ENCODE measurements around the gene ZPBP2. TPM values are rescaled to one million over a fixed set of nuclear protein-coding genes. Genes with fewer than 3 reads are reported as not detected.
"Not testable (repeated sequence)": the region's sequence is repeated elsewhere in the genome, so short reads cannot be mapped to it uniquely, and the experiment has no call there.

Gene ZPBP2
- total and polyA plus RNA-seq, 2 donors (not counting 1 experiment from before 2014, with no cell fraction given), result not detected

DNA sequence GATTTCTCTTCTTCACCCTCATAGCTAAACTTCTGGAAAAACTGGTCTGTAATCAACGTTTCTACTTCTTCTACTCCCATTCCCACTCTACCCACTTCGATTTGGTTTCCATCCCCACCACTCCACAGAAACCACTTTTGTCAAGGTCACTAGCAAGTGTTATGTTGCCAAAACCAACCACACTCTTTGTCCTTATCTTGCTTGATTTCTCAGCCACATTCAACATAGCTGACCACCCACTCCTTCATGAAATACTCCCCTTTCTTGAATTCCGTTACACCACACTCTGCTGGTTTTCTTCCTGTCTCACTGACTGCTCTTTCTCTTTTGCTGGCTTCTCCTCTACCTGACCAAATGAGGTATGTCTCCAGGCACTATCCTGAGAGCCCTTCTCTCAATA, 15.8 kb upstream of the ZPBP2 start:
- no peaks in the 10 kb centered on the region for H3K4me1 ChIP-seq (ENCODE audit: control insufficient read depth, extremely low read depth, insufficient read depth, low read length)
- no peaks in the 10 kb centered on the region for H4K20me1 ChIP-seq (ENCODE audit: control insufficient read depth, extremely low read depth, insufficient read depth, low read length)
- no peaks in the 10 kb centered on the region for H3K36me3 ChIP-seq (ENCODE audit: control insufficient read depth, insufficient read depth, low read length)
- peak in 1 of 2 donors; percentile 19 for DNase-seq (ENCODE audit: low read depth in 2 of 2)
- H3K4me3 ChIP-seq (replicated peaks in 1 of 4; ENCODE audit: control extremely low read depth in 1 of 4, insufficient read depth in 1 of 4, low read depth in 3 of 4, low read length in 4 of 4), result no peak overlapping the region
- no peak overlapping the region for H3K9ac ChIP-seq (ENCODE audit: insufficient read depth, low read length)
- no peaks in the 10 kb centered on the region for H3K79me2 ChIP-seq (ENCODE audit: control insufficient read depth, insufficient read depth, low read length)
- H3K4me2 ChIP-seq (ENCODE audit: extremely low read depth, insufficient read depth, low read length), result no peak overlapping the region
- H3K9me3 ChIP-seq (ENCODE audit: control insufficient read depth, insufficient read depth, low read depth, low read length), result no peaks in the 10 kb centered on the region
- H3K27ac ChIP-seq (ENCODE audit: insufficient read depth, low read length), result no peak overlapping the region
- H2AFZ ChIP-seq (ENCODE audit: low read length), result no peak overlapping the region
- no peaks in the 10 kb centered on the region for H3K27me3 ChIP-seq (ENCODE audit: control insufficient read depth, insufficient read depth, low read length)
- TF ChIP-seq, protein P1, sequence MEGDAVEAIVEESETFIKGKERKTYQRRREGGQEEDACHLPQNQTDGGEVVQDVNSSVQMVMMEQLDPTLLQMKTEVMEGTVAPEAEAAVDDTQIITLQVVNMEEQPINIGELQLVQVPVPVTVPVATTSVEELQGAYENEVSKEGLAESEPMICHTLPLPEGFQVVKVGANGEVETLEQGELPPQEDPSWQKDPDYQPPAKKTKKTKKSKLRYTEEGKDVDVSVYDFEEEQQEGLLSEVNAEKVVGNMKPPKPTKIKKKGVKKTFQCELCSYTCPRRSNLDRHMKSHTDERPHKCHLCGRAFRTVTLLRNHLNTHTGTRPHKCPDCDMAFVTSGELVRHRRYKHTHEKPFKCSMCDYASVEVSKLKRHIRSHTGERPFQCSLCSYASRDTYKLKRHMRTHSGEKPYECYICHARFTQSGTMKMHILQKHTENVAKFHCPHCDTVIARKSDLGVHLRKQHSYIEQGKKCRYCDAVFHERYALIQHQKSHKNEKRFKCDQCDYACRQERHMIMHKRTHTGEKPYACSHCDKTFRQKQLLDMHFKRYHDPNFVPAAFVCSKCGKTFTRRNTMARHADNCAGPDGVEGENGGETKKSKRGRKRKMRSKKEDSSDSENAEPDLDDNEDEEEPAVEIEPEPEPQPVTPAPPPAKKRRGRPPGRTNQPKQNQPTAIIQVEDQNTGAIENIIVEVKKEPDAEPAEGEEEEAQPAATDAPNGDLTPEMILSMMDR (conservative IDR thresholded peaks at IDR 0.05 in 1 of 2, IDR thresholded peaks at IDR 0.05 in 1 of 2; ENCODE audit: low read depth in 1 of 2, low read length in 2 of 2), result no peak
- TF ChIP-seq EZH2 (IDR thresholded peaks at IDR 0.05; ENCODE audit: low read length, missing control alignments), result no peak

DNA sequence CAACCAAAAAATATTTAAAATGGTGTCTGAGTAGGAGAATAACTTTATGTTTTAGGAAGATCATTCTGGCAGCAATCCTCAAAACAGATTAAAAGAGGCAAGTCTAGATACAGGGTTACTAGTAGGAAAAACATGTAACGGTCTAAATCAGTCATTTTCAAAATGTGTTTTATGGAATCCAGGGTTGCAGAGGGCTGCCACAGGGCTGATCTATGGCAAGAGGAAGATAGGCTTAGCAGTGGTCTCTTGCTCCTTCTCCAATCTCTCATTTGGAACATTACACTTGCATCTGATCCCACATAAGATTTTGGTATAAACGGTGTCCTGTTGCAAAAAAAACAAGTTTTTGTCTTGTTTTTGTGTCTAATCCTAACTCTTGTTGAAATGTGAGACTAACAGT, 13.1 kb upstream of the ZPBP2 start:
- Histone ChIP-seq H3K4me3 (replicated peaks in 1 of 4; ENCODE audit: control extremely low read depth in 1 of 4, insufficient read depth in 1 of 4, low read depth in 3 of 4, low read length in 4 of 4) (no peak overlapping the region), H2AFZ (ENCODE audit: low read length) (no peak overlapping the region), H3K36me3 (ENCODE audit: control insufficient read depth, insufficient read depth, low read length) (no peaks in the 10 kb centered on the region), H4K20me1 (ENCODE audit: control insufficient read depth, extremely low read depth, insufficient read depth, low read length) (no peaks in the 10 kb centered on the region), H3K9me3 (ENCODE audit: control insufficient read depth, insufficient read depth, low read depth, low read length) (no peaks in the 10 kb centered on the region), H3K9ac (ENCODE audit: insufficient read depth, low read length) (no peak overlapping the region), H3K27ac (ENCODE audit: insufficient read depth, low read length) (no peak overlapping the region), H3K4me2 (ENCODE audit: extremely low read depth, insufficient read depth, low read length) (no peak overlapping the region), H3K4me1 (ENCODE audit: control insufficient read depth, extremely low read depth, insufficient read depth, low read length) (no peaks in the 10 kb centered on the region), H3K27me3 (ENCODE audit: control insufficient read depth, insufficient read depth, low read length) (no peaks in the 10 kb centered on the region), H3K79me2 (ENCODE audit: control insufficient read depth, insufficient read depth, low read length) (no peaks in the 10 kb centered on the region)
- TF ChIP-seq, protein P1 (conservative IDR thresholded peaks at IDR 0.05 in 1 of 2, IDR thresholded peaks at IDR 0.05 in 1 of 2; ENCODE audit: low read depth in 1 of 2, low read length in 2 of 2), result no peak
- no peak for TF ChIP-seq EZH2 (IDR thresholded peaks at IDR 0.05; ENCODE audit: low read length, missing control alignments)
- no peak for DNase-seq (ENCODE audit: low read depth in 2 of 2)

DNA sequence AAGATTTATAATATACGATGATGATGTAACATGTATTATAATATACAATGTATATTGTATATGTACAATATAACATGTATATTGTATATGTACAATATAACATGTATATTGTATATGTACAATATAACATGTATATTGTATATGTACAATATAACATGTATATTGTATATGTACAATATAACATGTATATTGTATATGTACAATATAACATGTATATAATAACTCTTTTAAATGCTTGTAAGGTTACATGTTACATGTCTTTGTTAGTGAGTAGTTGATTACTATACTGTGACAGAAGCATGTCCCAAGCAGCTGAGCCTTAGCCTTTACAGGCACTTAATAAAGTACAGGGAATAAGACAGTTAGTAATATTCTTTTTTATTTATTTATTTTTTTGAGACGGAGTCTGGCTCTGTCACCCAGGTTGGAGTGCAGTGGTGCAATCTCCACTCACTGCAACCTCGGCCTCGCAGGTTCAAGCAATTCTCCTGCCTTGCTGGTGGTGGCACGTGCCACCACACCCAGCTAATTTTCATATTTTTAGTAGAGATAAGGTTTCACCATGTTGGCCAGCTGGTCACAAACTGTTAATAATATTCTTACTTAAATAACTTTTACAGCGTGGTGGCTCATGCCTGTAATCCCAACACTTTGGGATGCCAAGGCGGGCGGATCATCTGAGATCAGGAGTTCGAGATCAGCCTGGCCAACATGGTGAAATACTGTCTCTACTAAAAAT, 11.9 kb upstream of the ZPBP2 start:
- not testable (repeated sequence) for DNase-seq (ENCODE audit: low read depth in 2 of 2)

More for the DNA sequence above, 11.9 kb upstream of the ZPBP2 start:
- not testable (repeated sequence) for H3K36me3 ChIP-seq (ENCODE audit: control insufficient read depth, insufficient read depth, low read length); H3K79me2 ChIP-seq (ENCODE audit: control insufficient read depth, insufficient read depth, low read length); H4K20me1 ChIP-seq (ENCODE audit: control insufficient read depth, extremely low read depth, insufficient read depth, low read length); H2AFZ ChIP-seq (ENCODE audit: low read length); H3K27ac ChIP-seq (ENCODE audit: insufficient read depth, low read length); H3K9ac ChIP-seq (ENCODE audit: insufficient read depth, low read length); H3K4me3 ChIP-seq (replicated peaks in 1 of 4; ENCODE audit: control extremely low read depth in 1 of 4, insufficient read depth in 1 of 4, low read depth in 3 of 4, low read length in 4 of 4); H3K27me3 ChIP-seq (ENCODE audit: control insufficient read depth, insufficient read depth, low read length); H3K4me2 ChIP-seq (ENCODE audit: extremely low read depth, insufficient read depth, low read length); H3K4me1 ChIP-seq (ENCODE audit: control insufficient read depth, extremely low read depth, insufficient read depth, low read length); H3K9me3 ChIP-seq (ENCODE audit: control insufficient read depth, insufficient read depth, low read depth, low read length)

Data from fibroblast of lung (primary cell).